ENCODE data around the gene LCNL1.
"Not testable (repeated sequence)": the region's sequence is repeated elsewhere in the genome, so short reads cannot be mapped to it uniquely, and the experiment has no call there.

Gene LCNL1

DNA sequence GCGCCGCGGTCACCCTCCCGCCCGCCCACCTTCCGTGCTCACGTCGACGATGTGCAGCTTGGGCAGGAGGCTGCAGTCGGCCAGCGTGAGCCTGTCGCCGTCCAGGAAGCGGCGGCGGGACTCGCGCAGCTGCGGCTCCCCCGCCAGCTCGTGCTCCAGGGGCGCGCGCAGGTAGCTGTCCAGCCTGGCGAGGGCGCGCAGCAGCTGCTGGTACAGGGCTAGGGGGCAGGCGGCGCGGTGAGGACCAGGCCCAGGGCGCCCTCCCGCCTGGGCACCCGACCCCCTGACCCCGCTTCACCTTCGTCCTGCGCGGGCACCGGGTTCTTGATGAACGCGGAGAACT, 12.1 kb downstream of the LCNL1 start:
- no peak overlapping the region; the same call in 1 of the 2 replicates for H3K9ac ChIP-seq (ENCODE audit: low read depth, low read length)
- peaks cover 4% of the 10 kb centered on the region; the same call in 1 of the 2 replicates for H3K4me1 ChIP-seq (ENCODE audit: insufficient read depth, low read length)
- H3K9me3 ChIP-seq (ENCODE audit: control insufficient read depth, insufficient read depth, low read length), result peaks cover 4% of the 10 kb centered on the region; the same call in 1 of the 2 replicates
- no peaks in the 10 kb centered on the region for H3K36me3 ChIP-seq (ENCODE audit: insufficient read depth, low read length)

DNA sequence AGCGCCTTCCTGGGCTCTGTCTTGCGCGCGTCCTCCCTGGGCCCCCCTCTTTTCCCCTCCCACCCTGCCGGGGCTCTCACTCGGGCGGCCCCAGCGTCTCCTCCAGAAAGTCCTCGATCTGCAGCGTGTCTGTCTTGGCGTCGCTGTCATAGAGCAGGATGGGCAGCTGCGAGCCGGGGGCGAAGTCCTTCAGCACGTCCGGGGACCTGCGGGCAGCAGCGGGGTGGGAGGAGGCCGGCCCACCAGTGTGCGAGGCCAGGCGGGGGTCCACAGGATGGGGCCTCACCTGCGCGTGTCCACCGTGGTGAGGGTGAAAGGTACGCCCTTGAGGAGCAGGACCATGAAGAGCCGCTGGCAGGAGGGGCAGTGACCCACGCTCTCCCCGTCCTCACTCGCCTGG, 12.6 kb downstream of the LCNL1 start:
- Histone ChIP-seq H3K9ac (ENCODE audit: low read depth, low read length) (no peak overlapping the region; the same call in 1 of the 2 replicates), H3K36me3 (ENCODE audit: insufficient read depth, low read length) (no peaks in the 10 kb centered on the region), H3K4me1 (ENCODE audit: insufficient read depth, low read length) (peaks cover 4% of the 10 kb centered on the region; the same call in 1 of the 2 replicates), H3K9me3 (ENCODE audit: control insufficient read depth, insufficient read depth, low read length) (peaks cover 3% of the 10 kb centered on the region; the same call in 1 of the 2 replicates)

DNA sequence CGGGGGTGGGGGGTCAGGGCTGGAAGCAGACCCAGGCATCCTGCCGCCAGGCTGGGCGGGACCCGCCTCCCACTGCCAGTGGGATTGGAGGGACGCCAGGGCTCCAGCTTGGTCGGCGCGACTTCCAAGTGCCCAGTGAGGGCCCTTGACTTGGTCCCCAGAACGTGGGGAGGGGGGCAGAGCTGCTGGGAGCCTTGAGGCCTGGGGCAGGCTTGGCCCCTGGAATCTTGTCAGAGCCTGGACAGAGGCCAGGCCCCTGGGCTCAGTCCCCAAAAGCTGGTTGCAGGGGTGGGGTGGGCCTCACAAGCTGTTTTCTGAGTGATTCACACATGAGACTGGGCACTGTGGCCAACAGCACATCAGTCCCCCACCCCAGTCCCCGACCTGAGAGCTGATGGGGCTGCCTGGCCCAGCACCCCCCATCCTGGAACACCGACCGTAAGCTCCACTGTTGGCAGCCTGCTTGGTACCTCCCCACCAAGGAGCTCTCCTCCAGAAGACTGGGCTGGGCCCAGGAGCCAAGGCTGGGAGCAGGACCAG, 13.0 kb downstream of the LCNL1 start:
- Histone ChIP-seq H3K9me3 (ENCODE audit: control insufficient read depth, insufficient read depth, low read length) (no peaks in the 10 kb centered on the region), H3K4me1 (ENCODE audit: insufficient read depth, low read length) (peaks cover 4% of the 10 kb centered on the region; the same call in 1 of the 2 replicates), H3K36me3 (ENCODE audit: insufficient read depth, low read length) (no peaks in the 10 kb centered on the region), H3K9ac (ENCODE audit: low read depth, low read length) (no peak overlapping the region)

GRCh38 chr9:136996361-136997292, 13.8 kb downstream of the LCNL1 start, which contains the start of gene CLIC3:
CLIC3 (minus strand) TSS chr9:136996568; CDS start chr9:136996543, 25 bp downstream.
- Histone ChIP-seq H3K4me1 (ENCODE audit: insufficient read depth, low read length) (peaks cover 4% of the 10 kb centered on the region; the same call in 1 of the 2 replicates), H3K9ac (ENCODE audit: low read depth, low read length) (peak within 1 kb of the TSS; percentile 7; the same call in 1 of the 2 replicates), H3K9me3 (ENCODE audit: control insufficient read depth, insufficient read depth, low read length) (no peaks in the 10 kb centered on the region), H3K36me3 (ENCODE audit: insufficient read depth, low read length) (no peaks in the 10 kb centered on the region)

- H3K4me1 ChIP-seq (ENCODE audit: insufficient read depth, low read length), result peaks cover 4% of the 10 kb centered on the region; the same call in 1 of the 2 replicates
- H3K36me3 ChIP-seq (ENCODE audit: insufficient read depth, low read length), result no peaks in the 10 kb centered on the region
Measured at GRCh38 chr9:136997371-136997770, 14.6 kb downstream of the LCNL1 start.

GRCh38 chr9:136997830-136998234, 15.0 kb downstream of the LCNL1 start:
- no peaks in the 10 kb centered on the region for H3K36me3 ChIP-seq (ENCODE audit: insufficient read depth, low read length)
- no peak overlapping the region for H3K9ac ChIP-seq (ENCODE audit: low read depth, low read length)
- H3K4me1 ChIP-seq (ENCODE audit: insufficient read depth, low read length), result peaks cover 4% of the 10 kb centered on the region; the same call in 1 of the 2 replicates
- H3K9me3 ChIP-seq (ENCODE audit: control insufficient read depth, insufficient read depth, low read length), result no peaks in the 10 kb centered on the region

More at GRCh38 chr9:136997371-136997770, 14.6 kb downstream of the LCNL1 start:
- Histone ChIP-seq H3K9me3 (ENCODE audit: control insufficient read depth, insufficient read depth, low read length) (no peaks in the 10 kb centered on the region), H3K9ac (ENCODE audit: low read depth, low read length) (no peak overlapping the region)

- no peaks in the 10 kb centered on the region for H3K36me3 ChIP-seq (ENCODE audit: insufficient read depth, low read length)
- H3K4me1 ChIP-seq (ENCODE audit: insufficient read depth, low read length), result peaks cover 4% of the 10 kb centered on the region; the same call in 1 of the 2 replicates
- no peak overlapping the region for H3K9ac ChIP-seq (ENCODE audit: low read depth, low read length)
- no peaks in the 10 kb centered on the region for H3K9me3 ChIP-seq (ENCODE audit: control insufficient read depth, insufficient read depth, low read length)
Measured at GRCh38 chr9:137000177-137000930, 17.6 kb downstream of the LCNL1 start.

DNA sequence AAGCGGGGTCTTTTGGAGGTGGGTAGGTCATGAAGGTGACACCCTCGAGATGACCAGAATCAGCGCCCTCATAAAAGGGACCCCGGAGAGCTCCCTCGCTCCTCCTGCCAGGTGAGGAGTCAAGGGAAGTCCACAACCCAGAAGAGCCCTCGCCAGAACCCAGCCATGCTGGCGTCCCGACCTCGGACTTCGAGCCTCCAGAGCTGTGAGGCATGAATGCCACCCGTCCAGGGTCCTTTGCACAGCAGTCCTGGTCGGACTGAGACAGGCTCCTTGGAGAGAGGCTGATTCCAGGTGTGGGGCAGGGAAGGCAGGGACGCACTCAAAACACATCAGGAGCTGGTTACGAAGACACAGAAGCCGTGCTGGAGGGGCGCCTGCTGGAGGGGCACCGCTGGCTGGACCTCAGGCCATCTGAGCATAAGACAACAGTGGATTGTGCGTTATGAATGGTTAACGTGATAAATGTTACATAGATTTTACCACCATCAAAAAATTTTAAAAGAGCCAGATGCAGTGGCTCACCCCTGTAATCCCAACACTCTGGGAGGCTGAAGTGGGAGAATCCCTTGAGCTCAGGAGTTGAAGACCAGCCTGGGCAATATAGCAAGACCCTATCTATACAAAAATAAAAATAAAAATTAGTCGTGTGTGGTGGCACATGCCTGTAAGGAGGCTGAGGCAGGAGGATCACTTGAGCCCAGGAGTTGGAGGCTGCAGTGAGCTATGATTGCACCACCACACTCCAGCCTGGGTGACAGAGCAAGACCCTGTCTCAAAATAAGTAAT, 19.3 kb downstream of the LCNL1 start:
- Histone ChIP-seq H3K36me3 (ENCODE audit: insufficient read depth, low read length) (no peaks in the 10 kb centered on the region), H3K4me1 (ENCODE audit: insufficient read depth, low read length) (peaks cover 4% of the 10 kb centered on the region; the same call in 1 of the 2 replicates), H3K9ac (ENCODE audit: low read depth, low read length) (no peak overlapping the region)

DNA sequence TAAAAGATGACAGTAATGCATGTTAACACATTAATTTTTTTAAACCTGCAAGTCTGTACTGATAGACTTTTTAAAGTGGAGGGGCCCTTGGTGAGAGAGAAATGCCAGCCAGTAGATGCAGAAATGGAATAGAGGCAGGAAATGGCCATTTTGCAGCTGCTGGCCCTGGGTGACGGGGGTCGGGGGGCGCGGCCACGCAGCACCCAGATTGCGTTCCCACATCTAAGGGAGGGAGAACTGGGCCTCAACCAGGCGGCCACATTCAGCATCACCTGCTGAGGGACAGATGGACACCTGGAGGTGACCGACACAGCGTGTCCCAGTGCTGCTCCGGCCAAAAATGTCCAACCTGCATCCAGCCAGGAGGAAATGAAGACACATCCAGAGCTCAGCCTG, 19.9 kb downstream of the LCNL1 start:
- Histone ChIP-seq H3K9ac (ENCODE audit: low read depth, low read length) (no peak overlapping the region), H3K4me1 (ENCODE audit: insufficient read depth, low read length) (no peaks in the 10 kb centered on the region), H3K36me3 (ENCODE audit: insufficient read depth, low read length) (no peaks in the 10 kb centered on the region), H3K9me3 (ENCODE audit: control insufficient read depth, insufficient read depth, low read length) (no peaks in the 10 kb centered on the region)

More for the DNA sequence above, 19.3 kb downstream of the LCNL1 start:
- H3K9me3 ChIP-seq (ENCODE audit: control insufficient read depth, insufficient read depth, low read length), result no peaks in the 10 kb centered on the region

GRCh38 chr9:137004285-137004684, 21.5 kb downstream of the LCNL1 start:
- H3K36me3 ChIP-seq (ENCODE audit: insufficient read depth, low read length); H3K9me3 ChIP-seq (ENCODE audit: control insufficient read depth, insufficient read depth, low read length); H3K9ac ChIP-seq (ENCODE audit: low read depth, low read length); H3K4me1 ChIP-seq (ENCODE audit: insufficient read depth, low read length): not testable (repeated sequence)

DNA sequence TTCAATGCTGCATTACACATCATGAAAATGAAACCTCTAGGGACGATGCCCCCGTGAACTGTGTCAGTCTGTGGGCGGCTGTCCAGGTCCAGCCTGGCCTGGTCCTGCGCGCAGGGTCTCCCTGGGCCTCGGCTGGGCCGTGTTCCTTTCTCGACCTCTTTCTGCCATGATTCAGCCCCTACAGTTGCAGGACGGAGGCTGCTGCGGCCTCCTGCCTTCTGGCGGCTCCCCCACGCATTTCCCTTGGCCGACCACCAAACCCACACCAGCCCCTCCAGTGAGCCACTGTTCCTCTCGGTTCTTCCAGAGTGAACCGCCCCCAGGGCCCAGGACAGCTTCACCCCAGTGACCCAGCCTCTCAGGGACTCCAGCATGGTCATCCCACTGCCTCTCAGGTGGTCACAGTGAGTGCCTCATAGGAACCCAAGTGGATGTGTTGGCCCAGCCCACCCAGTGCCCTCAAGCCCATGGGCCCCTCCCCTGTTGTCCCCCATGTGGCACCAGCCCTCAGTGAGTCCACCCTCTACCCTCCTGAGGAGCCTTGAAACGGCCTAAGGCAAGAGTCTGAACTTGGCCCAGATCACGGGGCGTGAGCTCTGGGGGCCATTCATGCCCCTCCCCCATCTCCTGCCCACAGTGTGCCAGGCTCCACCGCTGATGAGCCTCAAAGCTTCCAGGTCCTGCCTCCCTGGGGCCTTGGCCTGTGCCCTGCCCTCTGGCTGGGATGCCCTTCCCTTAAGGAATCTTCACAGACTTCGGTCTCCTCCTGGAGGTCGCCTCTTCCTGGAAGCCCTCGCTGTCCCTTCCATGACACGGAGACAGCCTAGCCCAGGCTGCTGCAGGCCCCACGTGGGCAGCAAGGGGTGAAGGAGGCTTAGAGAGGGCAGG, 23.6 kb downstream of the LCNL1 start:
- Histone ChIP-seq H3K36me3 (ENCODE audit: insufficient read depth, low read length) (no peaks in the 10 kb centered on the region), H3K4me1 (ENCODE audit: insufficient read depth, low read length) (no peaks in the 10 kb centered on the region), H3K9ac (ENCODE audit: low read depth, low read length) (no peak overlapping the region), H3K9me3 (ENCODE audit: control insufficient read depth, insufficient read depth, low read length) (no peaks in the 10 kb centered on the region)

GRCh38 chr9:137007108-137007815, 24.5 kb downstream of the LCNL1 start:
- Histone ChIP-seq H3K4me1 (ENCODE audit: insufficient read depth, low read length) (no peaks in the 10 kb centered on the region), H3K36me3 (ENCODE audit: insufficient read depth, low read length) (no peaks in the 10 kb centered on the region), H3K9ac (ENCODE audit: low read depth, low read length) (no peak overlapping the region), H3K9me3 (ENCODE audit: control insufficient read depth, insufficient read depth, low read length) (no peaks in the 10 kb centered on the region)

Data from ES-I3 (cell line).